ENCODE results near the gene KLHL25. TPM values are rescaled to one million over a fixed set of nuclear protein-coding genes. Genes with fewer than 3 reads are reported as not detected.

KLHL25 gene
- total and polyA plus RNA-seq, 7 donors, result 3.0 to 9.0 (median 5.7) TPM

GRCh38 chr15:85778107-85778776, 16.5 kb downstream of the KLHL25 start:
- Histone ChIP-seq H3K9me3 (no peaks in the 10 kb centered on the region), H3K4me1 (no peaks in the 10 kb centered on the region), H3K27me3 (no peaks in the 10 kb centered on the region), H3K27ac (no peak overlapping the region), H3K36me3 (no peaks in the 10 kb centered on the region), H3K4me3 (no peak overlapping the region)
- intact Hi-C loops (cut with DNase I), result no loop called here
- no peak for TF ChIP-seq CTCF (IDR thresholded peaks at IDR 0.05)
- no peak for TF ChIP-seq POLR2A (IDR thresholded peaks at IDR 0.05)
- no peak for TF ChIP-seq POLR2AphosphoS5 (IDR thresholded peaks at IDR 0.05)
- TF ChIP-seq EP300 (IDR thresholded peaks at IDR 0.05), result no peak
- DNase-seq, result no peak
- WGBS, 2 donors, result 85 to 87% methylated on average over 10 of the region's 10 CpGs

- intact Hi-C loops (cut with DNase I), result no loop called here
- DNase-seq, result no peak
- Histone ChIP-seq H3K27me3 (no peaks in the 10 kb centered on the region), H3K4me3 (no peak overlapping the region), H3K36me3 (no peaks in the 10 kb centered on the region), H3K9me3 (no peaks in the 10 kb centered on the region), H3K4me1 (peaks cover 0 to 3% (median under 1%) of the 10 kb centered on the region in 4 donors), H3K27ac (no peak overlapping the region)
- WGBS, 2 donors, result 94 to 95% methylated on average over 18 of the region's 18 CpGs
- TF ChIP-seq POLR2A (IDR thresholded peaks at IDR 0.05) (no peak), POLR2AphosphoS5 (IDR thresholded peaks at IDR 0.05) (no peak), EP300 (IDR thresholded peaks at IDR 0.05) (no peak), CTCF (IDR thresholded peaks at IDR 0.05) (no peak)
These were observed 17.2 kb downstream of the KLHL25 start for GRCh38 chr15:85777250-85778106.

GRCh38 chr15:85773970-85774369, 20.8 kb downstream of the KLHL25 start:
- H3K27me3 ChIP-seq, result no peaks in the 10 kb centered on the region
- peaks cover 0 to 9% (median 3%) of the 10 kb centered on the region in 4 donors for H3K4me1 ChIP-seq
- TF ChIP-seq EP300 (IDR thresholded peaks at IDR 0.05) (no peak), POLR2AphosphoS5 (IDR thresholded peaks at IDR 0.05) (no peak), POLR2A (IDR thresholded peaks at IDR 0.05) (no peak), CTCF (IDR thresholded peaks at IDR 0.05) (no peak)
- H3K4me3 ChIP-seq, result no peak overlapping the region
- DNase-seq, result no peak
- 96 to 97% methylated on average over 10 of the region's 10 CpGs for WGBS, 2 donors
- intact Hi-C loops (cut with DNase I), result no loop called here
- no peaks in the 10 kb centered on the region for H3K9me3 ChIP-seq
- H3K27ac ChIP-seq, result no peak overlapping the region
- peaks cover 0 to under 1% (median 0%) of the 10 kb centered on the region in 4 donors for H3K36me3 ChIP-seq

GRCh38 chr15:85773249-85773648, 21.5 kb downstream of the KLHL25 start:
- H3K9me3 ChIP-seq, result no peaks in the 10 kb centered on the region
- H3K27me3 ChIP-seq, result no peaks in the 10 kb centered on the region
- intact Hi-C loops (cut with DNase I), result no loop called here
- no peak for DNase-seq
- 88 to 92% methylated on average over 12 of the region's 12 CpGs for WGBS, 2 donors
- no peak overlapping the region for H3K4me3 ChIP-seq
- no peak overlapping the region for H3K27ac ChIP-seq
- TF ChIP-seq CTCF (IDR thresholded peaks at IDR 0.05) (no peak), EP300 (IDR thresholded peaks at IDR 0.05) (no peak), POLR2AphosphoS5 (IDR thresholded peaks at IDR 0.05) (no peak), POLR2A (IDR thresholded peaks at IDR 0.05) (no peak)
- H3K4me1 ChIP-seq, result peaks cover 0 to 9% (median 3%) of the 10 kb centered on the region in 4 donors
- peaks cover 0 to 7% (median 0%) of the 10 kb centered on the region in 4 donors for H3K36me3 ChIP-seq

Data from sigmoid colon (tissue), 7 donors.